Epithelial cell of esophagus (primary cell): ENCODE measurements around the gene CDKL1.

Experiments used
- DNase-seq: peaks from one replicate; pipeline ENCODE4 v3.0.0; 2010; ENCODE audit warnings: low read depth
- H3K4me3 ChIP-seq: 2 replicates; pipeline ENCODE4 v1.5.1; 2011; ENCODE audit warnings: mild to moderate bottlenecking, low read length, control low read depth
- CTCF ChIP-seq: IDR thresholded peaks from 2 replicates; pipeline ENCODE4 v1.5.1; 2011; ENCODE audit warnings: low read depth, mild to moderate bottlenecking, low read length, control low read depth, inconsistent platforms; ENCODE audit not compliant: insufficient read depth; ENCODE audit errors: missing control alignments

CDKL1 gene

GRCh38 chr14:50343434-50343833 lies 53.2 kb downstream of the CDKL1 start:
- no peak for DNase-seq
- no peak overlapping the region for H3K4me3 ChIP-seq
- no peak for TF ChIP-seq CTCF

- peak; percentile 68 for DNase-seq
- TF ChIP-seq CTCF: peak; percentile 45
- H3K4me3 ChIP-seq: no peak overlapping the region
Measured at GRCh38 chr14:50342221-50343078, 54.2 kb downstream of the CDKL1 start.

- DNase-seq: no peak
- H3K4me3 ChIP-seq: no peak overlapping the region
- TF ChIP-seq CTCF: no peak
Measured at GRCh38 chr14:50340963-50341362, 55.7 kb downstream of the CDKL1 start.

GRCh38 chr14:50340045-50340444 lies 56.6 kb downstream of the CDKL1 start:
- H3K4me3 ChIP-seq: no peak overlapping the region
- no peak for DNase-seq
- no peak for TF ChIP-seq CTCF

- DNase-seq: no peak
- H3K4me3 ChIP-seq: no peak overlapping the region
- TF ChIP-seq CTCF: no peak
Measured at GRCh38 chr14:50339178-50339804, 57.4 kb downstream of the CDKL1 start.

- H3K4me3 ChIP-seq: no peak overlapping the region
- no peak for DNase-seq
- no peak for TF ChIP-seq CTCF
Measured at GRCh38 chr14:50338587-50338986, 58.1 kb downstream of the CDKL1 start.
